ENCODE measurements around the gene INSYN2B.
"Not testable (repeated sequence)": the region's sequence is repeated elsewhere in the genome, so short reads cannot be mapped to it uniquely, and the experiment has no call there.

INSYN2B gene

DNA sequence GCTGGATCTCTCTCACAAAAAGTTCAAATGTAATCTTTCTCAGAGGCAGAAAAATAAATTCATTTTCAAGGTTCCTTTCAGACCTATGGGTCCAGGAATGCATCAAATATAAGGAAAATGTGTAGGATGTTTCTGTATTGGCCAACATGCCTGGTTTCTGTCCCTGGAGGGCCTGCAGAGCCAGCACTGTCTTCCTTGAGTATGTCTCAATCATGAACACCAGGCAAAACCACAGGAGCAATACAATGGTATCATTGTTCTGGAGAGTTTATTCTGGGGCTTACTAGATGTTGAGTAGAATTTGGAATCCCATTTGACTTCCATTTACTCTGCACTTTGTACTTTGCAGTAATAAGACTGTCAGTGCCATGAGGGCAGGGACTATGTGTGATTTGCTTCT, 23.5 kb downstream of the INSYN2B start:
- H3K27ac Mint-ChIP-seq: no peak overlapping the region
- H3K4me1 Mint-ChIP-seq (ENCODE audit: low read depth): no peaks in the 10 kb centered on the region
- H3K27me3 Mint-ChIP-seq (ENCODE audit: low read depth): no peaks in the 10 kb centered on the region
- H3K4me3 Mint-ChIP-seq: no peak overlapping the region
- DNase-seq (ENCODE audit: low spot score): no peak
- H3K36me3 Mint-ChIP-seq (ENCODE audit: low read depth): peaks cover 16% of the 10 kb centered on the region
- no peaks in the 10 kb centered on the region for H3K9me3 Mint-ChIP-seq

DNA sequence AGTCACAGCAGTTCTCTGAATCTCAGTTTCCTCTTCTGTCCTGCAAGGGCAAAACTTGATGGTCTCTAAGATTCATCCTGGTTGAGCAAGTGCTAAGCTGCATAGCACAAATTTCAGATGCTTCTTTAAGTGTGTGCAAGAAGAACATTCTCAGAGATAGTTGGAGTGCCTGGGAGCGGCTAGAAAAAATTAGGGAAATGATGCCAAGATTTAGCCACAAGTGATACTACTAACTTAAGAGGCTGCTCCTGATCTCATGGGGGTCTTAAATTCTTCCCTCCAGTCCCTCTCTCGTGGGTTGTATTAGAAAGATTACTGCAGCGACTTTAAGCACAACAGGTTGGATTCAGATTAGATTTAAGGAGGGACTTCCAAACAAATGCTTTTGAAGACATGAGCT, 24.2 kb downstream of the INSYN2B start:
- H3K27me3 Mint-ChIP-seq (ENCODE audit: low read depth): no peaks in the 10 kb centered on the region
- no peaks in the 10 kb centered on the region for H3K9me3 Mint-ChIP-seq
- no peaks in the 10 kb centered on the region for H3K4me1 Mint-ChIP-seq (ENCODE audit: low read depth)
- H3K36me3 Mint-ChIP-seq (ENCODE audit: low read depth): peaks cover 18% of the 10 kb centered on the region
- H3K4me3 Mint-ChIP-seq: no peak overlapping the region
- no peak overlapping the region for H3K27ac Mint-ChIP-seq
- no peak for DNase-seq (ENCODE audit: low spot score)

DNA sequence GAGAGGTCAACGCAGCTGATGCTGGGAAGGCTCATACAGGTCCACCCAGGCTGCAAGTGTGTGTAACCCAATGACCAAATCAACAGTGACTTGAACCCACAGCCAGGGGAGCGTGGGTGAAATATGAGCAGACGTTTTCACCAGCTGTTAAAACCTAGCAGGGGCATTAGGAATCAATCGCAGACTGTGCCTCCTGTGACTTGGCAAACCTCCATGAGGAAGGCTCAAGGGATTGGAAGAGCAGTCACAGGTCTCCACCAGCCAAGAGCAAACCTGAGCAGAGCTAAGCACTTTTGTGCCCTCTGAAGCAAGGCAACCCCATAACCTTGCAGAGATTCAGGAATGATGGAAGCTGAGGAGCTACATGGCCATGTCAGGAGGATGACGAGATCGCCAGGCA, 25.5 kb downstream of the INSYN2B start:
- no peak overlapping the region for H3K27ac Mint-ChIP-seq
- no peak for DNase-seq (ENCODE audit: low spot score)
- no peaks in the 10 kb centered on the region for H3K4me1 Mint-ChIP-seq (ENCODE audit: low read depth)
- H3K36me3 Mint-ChIP-seq (ENCODE audit: low read depth): peaks cover 27% of the 10 kb centered on the region
- no peak overlapping the region for H3K4me3 Mint-ChIP-seq
- H3K9me3 Mint-ChIP-seq: no peaks in the 10 kb centered on the region
- H3K27me3 Mint-ChIP-seq (ENCODE audit: low read depth): no peaks in the 10 kb centered on the region

DNA sequence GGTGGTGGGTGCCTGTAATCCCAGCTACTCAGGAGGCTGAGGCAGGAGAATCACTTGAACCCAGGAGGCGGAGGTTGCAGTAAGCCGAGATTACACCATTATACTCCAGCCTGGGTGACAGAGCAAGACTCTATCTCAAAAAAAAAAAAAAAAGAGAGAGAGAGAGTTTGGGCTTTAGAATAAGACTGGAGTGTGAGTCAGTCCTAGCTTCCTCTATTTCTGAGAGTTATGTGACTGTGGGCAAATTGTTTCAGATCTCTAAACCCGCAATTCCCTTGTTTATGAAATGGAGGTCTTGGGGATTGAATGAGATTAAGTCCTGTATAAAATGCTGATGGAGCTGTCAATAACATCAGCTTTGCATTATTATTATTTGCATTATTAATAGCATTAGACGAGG, 27.1 kb downstream of the INSYN2B start:
- H3K27ac Mint-ChIP-seq; H3K9me3 Mint-ChIP-seq; H3K4me1 Mint-ChIP-seq (ENCODE audit: low read depth); DNase-seq (ENCODE audit: low spot score); H3K27me3 Mint-ChIP-seq (ENCODE audit: low read depth); H3K4me3 Mint-ChIP-seq: not testable (repeated sequence)
- H3K36me3 Mint-ChIP-seq (ENCODE audit: low read depth): peaks cover 34% of the 10 kb centered on the region

DNA sequence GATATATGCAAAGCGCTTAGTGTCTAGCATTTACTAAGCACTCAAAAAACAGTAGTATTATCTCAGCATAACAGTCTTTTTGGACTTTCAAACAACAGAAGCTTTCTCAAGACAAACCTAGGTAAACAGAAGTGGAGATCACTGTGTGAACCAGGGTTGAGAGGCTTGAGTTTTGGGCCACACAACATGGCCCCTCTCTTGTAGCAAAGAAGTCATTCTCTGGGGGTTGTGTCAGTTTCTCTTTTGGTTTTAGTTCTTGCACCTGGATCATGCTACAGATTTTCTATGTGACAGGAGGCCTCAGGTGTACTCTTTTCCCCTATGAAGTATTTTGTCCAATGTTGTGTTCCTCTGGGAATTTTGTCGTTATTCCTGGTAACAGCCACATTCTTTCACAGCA, 30.0 kb downstream of the INSYN2B start:
- DNase-seq (ENCODE audit: low spot score): no peak
- H3K36me3 Mint-ChIP-seq (ENCODE audit: low read depth): peaks cover 33% of the 10 kb centered on the region
- no peaks in the 10 kb centered on the region for H3K27me3 Mint-ChIP-seq (ENCODE audit: low read depth)
- H3K4me1 Mint-ChIP-seq (ENCODE audit: low read depth): peaks cover 3% of the 10 kb centered on the region
- H3K9me3 Mint-ChIP-seq: peaks cover 5% of the 10 kb centered on the region
- H3K4me3 Mint-ChIP-seq: no peak overlapping the region
- peak overlapping the region; percentile 37 for H3K27ac Mint-ChIP-seq

DNA sequence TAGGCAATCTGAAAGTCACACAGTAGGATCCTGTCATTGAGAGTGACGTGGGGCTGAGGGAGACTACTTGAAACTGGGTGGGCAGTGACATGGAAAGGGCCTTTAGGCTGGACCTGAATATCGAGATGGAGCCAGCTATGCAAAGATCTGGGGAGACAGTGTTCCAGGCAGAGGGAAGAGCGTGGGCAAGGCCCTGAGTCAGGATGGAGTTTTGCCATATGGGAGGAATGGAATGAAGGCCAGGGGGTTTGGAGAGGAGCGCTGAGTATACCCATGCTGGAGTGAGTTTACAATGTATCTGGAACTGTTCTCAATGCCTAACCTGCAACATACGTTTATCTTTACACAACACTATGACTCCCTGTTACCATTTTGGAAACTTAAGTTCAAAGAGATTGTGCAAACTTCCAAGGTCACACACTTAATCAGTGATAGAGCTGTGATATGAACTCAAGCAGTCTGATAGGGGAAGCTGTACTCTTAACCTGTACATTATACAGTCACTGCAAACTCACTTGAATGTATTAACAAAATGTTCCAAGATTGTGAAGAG, 33.5 kb downstream of the INSYN2B start:
- Mint-ChIP-seq H3K9me3 (peaks cover 5% of the 10 kb centered on the region), H3K36me3 (ENCODE audit: low read depth) (peaks cover 27% of the 10 kb centered on the region), H3K27ac (no peak overlapping the region), H3K4me3 (no peak overlapping the region), H3K27me3 (ENCODE audit: low read depth) (no peaks in the 10 kb centered on the region), H3K4me1 (ENCODE audit: low read depth) (peaks cover 9% of the 10 kb centered on the region)
- DNase-seq (ENCODE audit: low spot score): no peak

DNA sequence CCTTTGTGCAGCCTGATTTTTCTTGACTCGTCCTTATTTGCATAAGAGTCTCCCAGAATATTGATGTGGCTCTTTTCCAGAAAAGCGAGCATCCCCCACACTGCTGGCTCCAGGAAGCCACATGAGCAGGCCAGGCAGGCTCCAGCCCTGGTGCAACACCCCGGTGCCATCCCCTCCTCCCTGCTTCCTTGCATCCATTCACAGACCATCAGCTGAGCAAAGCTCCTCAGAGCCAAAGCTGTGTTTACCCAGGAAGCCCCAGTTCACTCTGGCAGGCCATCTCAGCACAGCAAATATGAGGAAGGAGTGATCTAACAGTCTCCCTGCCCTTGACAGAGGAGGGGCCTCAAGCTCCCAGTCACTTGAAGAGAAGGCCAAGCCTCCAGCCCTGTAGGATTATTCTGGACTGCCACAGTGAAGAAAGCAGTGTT, 34.4 kb downstream of the INSYN2B start:
- H3K36me3 Mint-ChIP-seq (ENCODE audit: low read depth): peaks cover 24% of the 10 kb centered on the region
- no peak overlapping the region for H3K27ac Mint-ChIP-seq
- H3K4me1 Mint-ChIP-seq (ENCODE audit: low read depth): peaks cover 13% of the 10 kb centered on the region
- no peak for DNase-seq (ENCODE audit: low spot score)
- H3K4me3 Mint-ChIP-seq: no peak overlapping the region
- peaks cover 5% of the 10 kb centered on the region for H3K9me3 Mint-ChIP-seq
- no peaks in the 10 kb centered on the region for H3K27me3 Mint-ChIP-seq (ENCODE audit: low read depth)

DNA sequence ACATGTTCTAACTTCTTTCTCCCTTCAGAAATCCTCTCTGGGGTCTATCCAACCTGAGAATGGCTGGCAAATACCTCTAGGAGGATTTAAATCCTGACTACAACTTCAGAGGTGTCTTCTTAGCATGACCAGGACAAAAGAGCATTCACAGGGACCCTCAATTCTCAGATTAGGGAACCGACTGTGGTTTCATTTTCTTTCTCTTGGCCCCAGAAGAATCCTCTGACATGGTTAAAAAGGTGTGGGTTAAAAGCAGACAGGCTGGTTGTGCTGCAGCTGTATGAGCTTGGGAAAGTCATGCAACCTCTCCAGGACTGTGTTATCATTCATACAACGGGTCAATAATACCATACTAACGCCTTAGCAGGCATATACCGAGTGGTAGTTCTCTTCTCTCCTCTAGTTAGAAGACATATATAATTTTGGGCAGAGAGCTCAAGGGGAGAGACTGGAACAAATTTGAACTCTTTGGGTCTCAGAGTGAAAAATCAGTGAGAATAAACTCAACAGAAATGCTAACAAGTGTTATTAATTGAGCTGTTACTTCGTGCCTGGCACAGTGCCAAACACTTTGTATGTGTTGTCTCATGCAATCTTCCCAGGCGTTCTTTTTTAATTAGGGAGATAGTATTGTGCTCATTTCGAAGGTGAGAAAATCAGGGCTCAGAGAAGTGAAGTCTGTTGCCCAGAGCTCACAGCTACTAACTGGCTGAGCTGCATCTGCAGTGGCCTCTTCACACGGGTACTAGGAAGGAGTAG, 35.2 kb downstream of the INSYN2B start:
- DNase-seq (ENCODE audit: low spot score): no peak
- peak overlapping the region; percentile 66 for H3K27ac Mint-ChIP-seq

DNA sequence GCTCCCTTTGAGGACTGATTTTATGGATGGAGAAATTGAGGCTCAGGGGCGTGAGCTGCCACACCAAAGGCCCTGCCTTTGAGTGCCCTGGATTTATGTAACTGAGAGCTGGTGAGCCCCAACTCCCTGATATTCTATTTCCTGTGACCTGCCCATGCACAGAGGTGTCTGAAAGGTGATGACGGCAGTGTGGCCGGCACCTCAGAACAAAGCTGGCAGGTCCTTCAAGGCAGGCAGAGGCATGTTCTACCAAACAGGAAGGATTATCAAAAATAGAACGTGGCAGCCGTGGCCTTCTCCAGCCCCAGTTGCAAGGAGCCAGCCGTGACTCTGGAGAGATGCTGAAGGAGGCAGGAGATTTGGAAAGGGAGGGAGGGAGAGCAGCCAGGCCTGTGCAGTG, 36.2 kb downstream of the INSYN2B start:
- H3K27ac Mint-ChIP-seq: no peak overlapping the region
- H3K36me3 Mint-ChIP-seq (ENCODE audit: low read depth): peaks cover 12% of the 10 kb centered on the region
- no peak overlapping the region for H3K4me3 Mint-ChIP-seq
- H3K9me3 Mint-ChIP-seq: peaks cover 2% of the 10 kb centered on the region
- no peak for DNase-seq (ENCODE audit: low spot score)
- H3K4me1 Mint-ChIP-seq (ENCODE audit: low read depth): peaks cover 13% of the 10 kb centered on the region
- no peaks in the 10 kb centered on the region for H3K27me3 Mint-ChIP-seq (ENCODE audit: low read depth)

More for the DNA sequence above, 35.2 kb downstream of the INSYN2B start:
- Mint-ChIP-seq H3K9me3 (peaks cover 5% of the 10 kb centered on the region), H3K27me3 (ENCODE audit: low read depth) (no peaks in the 10 kb centered on the region), H3K36me3 (ENCODE audit: low read depth) (peaks cover 19% of the 10 kb centered on the region), H3K4me3 (no peak overlapping the region), H3K4me1 (ENCODE audit: low read depth) (peaks cover 13% of the 10 kb centered on the region)

DNA sequence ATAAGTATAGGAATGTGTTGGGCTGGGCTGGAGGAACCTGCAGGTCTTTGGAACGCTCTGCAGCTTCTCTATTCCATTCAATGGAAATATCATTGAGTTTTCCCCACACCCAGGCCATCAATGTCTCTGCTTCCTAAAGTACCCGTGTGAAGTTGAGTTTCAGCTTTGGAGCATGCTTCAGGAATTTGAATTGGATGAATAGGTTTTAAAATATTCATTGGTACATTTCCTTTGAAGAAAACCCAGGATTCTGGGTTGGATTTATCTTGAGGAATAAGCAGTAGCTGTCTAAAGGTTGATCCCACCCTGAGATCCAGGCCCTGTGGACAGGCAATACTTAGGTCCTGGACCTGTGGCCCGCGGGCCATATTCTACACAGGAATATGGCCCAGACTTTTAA, 37.3 kb downstream of the INSYN2B start:
- Mint-ChIP-seq H3K9me3 (no peaks in the 10 kb centered on the region), H3K4me3 (no peak overlapping the region), H3K27ac (no peak overlapping the region), H3K27me3 (ENCODE audit: low read depth) (no peaks in the 10 kb centered on the region), H3K36me3 (ENCODE audit: low read depth) (peaks cover 3% of the 10 kb centered on the region), H3K4me1 (ENCODE audit: low read depth) (peaks cover 13% of the 10 kb centered on the region)
- DNase-seq (ENCODE audit: low spot score): no peak

DNA sequence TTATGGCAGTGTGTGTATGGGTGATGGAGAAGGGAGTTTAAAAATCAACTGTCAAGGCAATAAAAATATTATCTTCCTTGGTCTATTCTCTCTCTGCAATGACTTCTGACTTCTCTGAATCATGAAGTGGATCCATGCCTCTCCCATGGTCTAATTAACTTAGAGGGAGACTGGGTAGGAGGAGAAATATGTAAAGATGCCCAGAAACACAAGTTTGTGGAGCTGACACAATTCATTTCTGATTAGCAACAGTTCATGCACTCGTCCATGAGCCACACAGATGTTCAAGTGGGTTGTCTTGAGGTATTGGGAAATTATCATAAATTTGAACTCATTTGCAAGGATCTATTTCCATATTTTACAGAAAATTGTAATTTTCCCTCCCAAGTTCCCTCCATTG, 38.1 kb downstream of the INSYN2B start:
- peaks cover 13% of the 10 kb centered on the region for H3K4me1 Mint-ChIP-seq (ENCODE audit: low read depth)
- no peak overlapping the region for H3K4me3 Mint-ChIP-seq

DNA sequence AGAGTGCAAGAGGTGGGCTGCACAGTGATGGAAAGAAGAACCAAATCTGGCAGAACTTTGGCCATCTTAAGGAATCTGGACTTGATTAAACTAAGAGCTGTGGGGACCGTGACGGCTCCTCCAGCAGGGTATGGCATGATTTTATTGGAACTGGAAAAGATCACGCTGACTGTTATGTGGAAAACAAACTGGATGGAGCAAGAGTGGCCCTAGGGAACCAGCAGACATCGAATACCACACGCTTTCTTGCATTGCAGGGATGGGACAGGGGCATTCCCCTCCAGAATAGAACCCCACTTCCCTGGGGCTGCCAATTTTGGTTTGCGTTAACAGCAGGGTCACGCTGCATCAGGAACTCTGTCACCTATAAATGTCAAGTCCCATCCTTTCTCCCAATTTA, 38.8 kb downstream of the INSYN2B start:
- DNase-seq (ENCODE audit: low spot score): no peak
- H3K36me3 Mint-ChIP-seq (ENCODE audit: low read depth): peaks cover 3% of the 10 kb centered on the region
- H3K4me1 Mint-ChIP-seq (ENCODE audit: low read depth): peaks cover 13% of the 10 kb centered on the region
- no peak overlapping the region for H3K27ac Mint-ChIP-seq
- no peaks in the 10 kb centered on the region for H3K27me3 Mint-ChIP-seq (ENCODE audit: low read depth)
- no peak overlapping the region for H3K4me3 Mint-ChIP-seq
- H3K9me3 Mint-ChIP-seq: no peaks in the 10 kb centered on the region

More for the DNA sequence above, 38.1 kb downstream of the INSYN2B start:
- no peaks in the 10 kb centered on the region for H3K9me3 Mint-ChIP-seq
- H3K27ac Mint-ChIP-seq: no peak overlapping the region
- H3K36me3 Mint-ChIP-seq (ENCODE audit: low read depth): peaks cover 3% of the 10 kb centered on the region
- no peak for DNase-seq (ENCODE audit: low spot score)
- no peaks in the 10 kb centered on the region for H3K27me3 Mint-ChIP-seq (ENCODE audit: low read depth)

DNA sequence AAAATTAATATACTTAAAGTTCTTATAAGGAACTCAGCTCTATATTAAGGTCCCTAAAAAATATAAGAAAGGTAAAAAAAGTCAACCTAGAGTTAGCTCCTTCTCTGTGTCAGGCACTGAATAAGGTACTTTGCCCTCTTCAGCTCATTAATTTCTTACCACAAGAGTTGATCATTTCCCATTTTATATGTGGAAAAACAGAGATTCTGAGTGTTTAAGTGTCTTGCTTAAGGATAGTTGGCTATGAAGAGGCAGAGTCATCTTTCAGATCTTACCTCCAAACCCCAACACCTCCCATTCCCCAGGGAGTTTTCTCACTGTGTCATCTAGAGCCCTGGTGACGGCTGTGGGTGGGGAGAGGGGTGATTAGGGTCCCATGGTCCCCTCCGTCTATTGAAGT, 40.6 kb downstream of the INSYN2B start:
- Mint-ChIP-seq H3K4me3 (no peak overlapping the region), H3K27me3 (ENCODE audit: low read depth) (no peaks in the 10 kb centered on the region), H3K4me1 (ENCODE audit: low read depth) (peaks cover 22% of the 10 kb centered on the region), H3K9me3 (no peaks in the 10 kb centered on the region), H3K36me3 (ENCODE audit: low read depth) (peaks cover 3% of the 10 kb centered on the region), H3K27ac (no peak overlapping the region)
- no peak for DNase-seq (ENCODE audit: low spot score)

DNA sequence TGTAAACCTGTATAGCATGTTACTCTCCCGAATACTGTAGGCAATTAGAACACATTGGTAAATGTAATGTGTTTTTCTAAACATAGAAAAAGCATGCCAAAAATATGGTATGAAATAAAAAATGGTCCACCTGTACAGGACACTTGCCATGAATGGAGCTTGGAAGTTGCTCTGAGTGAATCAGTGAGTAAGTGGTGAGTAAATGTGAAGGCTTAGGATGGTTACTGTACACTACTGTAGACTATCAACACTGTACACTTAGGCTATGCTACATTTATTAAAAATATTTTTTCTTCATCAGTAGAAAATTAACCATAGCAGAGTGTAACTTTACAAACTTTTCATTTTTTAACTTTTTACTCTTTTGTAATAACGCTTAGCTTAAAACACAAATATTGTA, 41.9 kb downstream of the INSYN2B start:
- no peak for DNase-seq (ENCODE audit: low spot score)
- Mint-ChIP-seq H3K36me3 (ENCODE audit: low read depth) (peaks cover 5% of the 10 kb centered on the region), H3K4me1 (ENCODE audit: low read depth) (peaks cover 25% of the 10 kb centered on the region), H3K9me3 (no peaks in the 10 kb centered on the region), H3K4me3 (no peak overlapping the region), H3K27me3 (ENCODE audit: low read depth) (no peaks in the 10 kb centered on the region), H3K27ac (no peak overlapping the region)

DNA sequence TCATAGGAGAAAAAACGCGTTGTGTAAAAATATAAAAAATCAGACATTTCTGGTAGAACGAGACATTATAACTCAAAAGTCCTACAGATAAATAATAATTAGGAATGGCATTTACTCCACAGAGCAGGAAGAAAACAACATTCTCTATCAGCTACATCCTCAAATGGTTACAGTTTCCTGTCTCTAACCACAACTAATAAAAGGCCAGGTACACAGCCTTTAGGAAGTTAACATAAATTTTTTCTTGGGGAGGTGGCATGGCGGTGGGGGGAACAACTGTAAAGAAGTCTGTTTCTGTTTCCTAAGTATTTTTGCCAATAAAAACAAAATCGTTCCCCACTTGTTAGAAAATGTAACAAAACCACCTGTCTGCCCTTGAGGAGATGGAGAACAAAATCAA, 44.5 kb downstream of the INSYN2B start:
- Mint-ChIP-seq H3K27ac (no peak overlapping the region), H3K4me1 (ENCODE audit: low read depth) (peaks cover 24% of the 10 kb centered on the region)
- DNase-seq (ENCODE audit: low spot score): no peak

More for the DNA sequence above, 44.5 kb downstream of the INSYN2B start:
- Mint-ChIP-seq H3K9me3 (no peaks in the 10 kb centered on the region), H3K4me3 (peak overlapping the region; percentile 10), H3K36me3 (ENCODE audit: low read depth) (peaks cover 2% of the 10 kb centered on the region), H3K27me3 (ENCODE audit: low read depth) (no peaks in the 10 kb centered on the region)

Measured in T-helper 2 cell treated with Interferon-gamma antibody and Interleukin-4, amounts not matched to agents 5 μg/mL and 100 μg/mL, for 36 hours (primary cell).